ENCODE results near the gene SUPT3H. TPM values are rescaled to one million over a fixed set of nuclear protein-coding genes. Genes with fewer than 3 reads are reported as not detected.

The SUPT3H gene
- total RNA-seq, 2 donors from 2014 or later, result 5.3 to 6.6 TPM

DNA sequence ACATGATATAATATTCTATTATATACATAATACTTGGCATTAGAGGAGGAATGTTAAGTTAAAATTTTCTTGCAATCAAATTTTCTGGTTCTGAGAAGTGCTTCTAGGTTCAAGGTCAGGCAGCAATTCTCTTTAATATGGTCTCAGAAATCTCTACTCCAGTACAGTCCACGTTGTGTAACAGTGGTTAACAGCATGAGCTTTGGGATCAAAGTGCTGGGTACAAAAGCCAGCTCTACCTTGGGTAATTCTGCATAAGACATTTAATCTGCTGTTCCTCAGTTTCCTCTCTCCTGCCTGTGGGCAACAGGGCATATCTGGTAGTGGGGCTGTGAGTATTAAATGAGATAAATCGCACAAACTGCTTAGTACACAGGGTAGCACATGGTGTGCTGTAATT is 552.5 kb downstream of the SUPT3H start:
- H3K36me3 ChIP-seq, result no peaks in the 10 kb centered on the region
- DNase-seq (ENCODE audit: low spot score) (no peak), ATAC-seq (ENCODE audit: insufficient number of reproducible peaks, low FRiP score, low read depth) (no peak)
- no peaks in the 10 kb centered on the region for H3K9me3 ChIP-seq
- TF ChIP-seq, protein P1, sequence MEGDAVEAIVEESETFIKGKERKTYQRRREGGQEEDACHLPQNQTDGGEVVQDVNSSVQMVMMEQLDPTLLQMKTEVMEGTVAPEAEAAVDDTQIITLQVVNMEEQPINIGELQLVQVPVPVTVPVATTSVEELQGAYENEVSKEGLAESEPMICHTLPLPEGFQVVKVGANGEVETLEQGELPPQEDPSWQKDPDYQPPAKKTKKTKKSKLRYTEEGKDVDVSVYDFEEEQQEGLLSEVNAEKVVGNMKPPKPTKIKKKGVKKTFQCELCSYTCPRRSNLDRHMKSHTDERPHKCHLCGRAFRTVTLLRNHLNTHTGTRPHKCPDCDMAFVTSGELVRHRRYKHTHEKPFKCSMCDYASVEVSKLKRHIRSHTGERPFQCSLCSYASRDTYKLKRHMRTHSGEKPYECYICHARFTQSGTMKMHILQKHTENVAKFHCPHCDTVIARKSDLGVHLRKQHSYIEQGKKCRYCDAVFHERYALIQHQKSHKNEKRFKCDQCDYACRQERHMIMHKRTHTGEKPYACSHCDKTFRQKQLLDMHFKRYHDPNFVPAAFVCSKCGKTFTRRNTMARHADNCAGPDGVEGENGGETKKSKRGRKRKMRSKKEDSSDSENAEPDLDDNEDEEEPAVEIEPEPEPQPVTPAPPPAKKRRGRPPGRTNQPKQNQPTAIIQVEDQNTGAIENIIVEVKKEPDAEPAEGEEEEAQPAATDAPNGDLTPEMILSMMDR (IDR thresholded peaks at IDR 0.05), result no peak
- H3K27ac ChIP-seq, result no peak overlapping the region
- peaks cover 0 to 3% of the 10 kb centered on the region in 2 donors for H3K4me1 ChIP-seq (ENCODE audit: control insufficient read depth in 1 of 2, low read depth in 2 of 2)
- no peaks in the 10 kb centered on the region for H3K27me3 ChIP-seq (replicated peaks; ENCODE audit: insufficient read depth)
- no peak overlapping the region for H3K4me3 ChIP-seq

GRCh38 chr6:44824567-44824966 is 553.2 kb downstream of the SUPT3H start:
- TF ChIP-seq, protein P1 (IDR thresholded peaks at IDR 0.05), result no peak
- Histone ChIP-seq H3K36me3 (no peaks in the 10 kb centered on the region), H3K27ac (no peak overlapping the region), H3K4me1 (ENCODE audit: control insufficient read depth in 1 of 2, low read depth in 2 of 2) (peaks cover 0 to 2% of the 10 kb centered on the region in 2 donors), H3K9me3 (no peaks in the 10 kb centered on the region), H3K27me3 (replicated peaks; ENCODE audit: insufficient read depth) (no peaks in the 10 kb centered on the region), H3K4me3 (no peak overlapping the region)
- ATAC-seq (ENCODE audit: insufficient number of reproducible peaks, low FRiP score, low read depth), result no peak
- DNase-seq (ENCODE audit: low spot score), result no peak

DNA sequence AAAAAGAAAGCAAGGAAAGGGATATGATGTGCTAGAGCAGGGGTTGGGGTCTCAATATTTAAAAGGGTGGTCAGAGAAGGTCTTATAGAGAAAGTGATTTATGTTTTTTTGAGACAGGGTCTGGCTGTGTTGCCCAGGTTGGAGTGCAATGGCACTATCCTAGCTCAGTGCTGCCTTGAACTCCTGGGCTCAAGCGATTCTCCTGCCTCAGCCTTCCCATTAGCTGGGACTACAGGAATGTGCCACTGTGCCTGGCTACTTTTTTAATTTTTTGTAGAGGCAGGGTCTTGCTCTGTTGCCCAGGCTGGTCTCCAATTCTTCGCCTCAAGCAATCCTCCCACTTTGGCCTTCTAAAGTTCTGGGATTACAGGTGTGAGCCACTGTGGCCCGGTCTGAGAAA is 557.0 kb downstream of the SUPT3H start:
- no peak overlapping the region for H3K4me3 ChIP-seq
- H3K36me3 ChIP-seq, result no peaks in the 10 kb centered on the region
- no peak for DNase-seq (ENCODE audit: low spot score)
- H3K4me1 ChIP-seq (ENCODE audit: control insufficient read depth in 1 of 2, low read depth in 2 of 2), result no peaks in the 10 kb centered on the region
- no peaks in the 10 kb centered on the region for H3K9me3 ChIP-seq
- no peak for ATAC-seq (ENCODE audit: insufficient number of reproducible peaks, low FRiP score, low read depth)
- no peak overlapping the region for H3K27ac ChIP-seq
- TF ChIP-seq, protein P1 (IDR thresholded peaks at IDR 0.05), result no peak
- no peaks in the 10 kb centered on the region for H3K27me3 ChIP-seq (replicated peaks; ENCODE audit: insufficient read depth)

GRCh38 chr6:44820321-44820720 is 557.4 kb downstream of the SUPT3H start:
- H3K27me3 ChIP-seq (replicated peaks; ENCODE audit: insufficient read depth), result no peaks in the 10 kb centered on the region
- no peak overlapping the region for H3K27ac ChIP-seq
- no peaks in the 10 kb centered on the region for H3K36me3 ChIP-seq
- no peak overlapping the region for H3K4me3 ChIP-seq
- ATAC-seq (ENCODE audit: insufficient number of reproducible peaks, low FRiP score, low read depth) (no peak), DNase-seq (ENCODE audit: low spot score) (no peak)
- H3K4me1 ChIP-seq (ENCODE audit: control insufficient read depth in 1 of 2, low read depth in 2 of 2), result no peaks in the 10 kb centered on the region
- H3K9me3 ChIP-seq, result no peaks in the 10 kb centered on the region
- TF ChIP-seq, protein P1 (IDR thresholded peaks at IDR 0.05), result no peak

GRCh38 chr6:44811456-44811855 is 566.3 kb downstream of the SUPT3H start:
- no peaks in the 10 kb centered on the region for H3K36me3 ChIP-seq
- no peak overlapping the region for H3K4me3 ChIP-seq
- no peak for ATAC-seq (ENCODE audit: insufficient number of reproducible peaks, low FRiP score, low read depth)
- DNase-seq (ENCODE audit: low spot score), result no peak
- no peak overlapping the region for H3K27ac ChIP-seq
- TF ChIP-seq, protein P1 (IDR thresholded peaks at IDR 0.05), result no peak
- H3K27me3 ChIP-seq (replicated peaks; ENCODE audit: insufficient read depth), result no peaks in the 10 kb centered on the region
- H3K9me3 ChIP-seq, result no peaks in the 10 kb centered on the region
- H3K4me1 ChIP-seq (ENCODE audit: control insufficient read depth in 1 of 2, low read depth in 2 of 2), result peaks cover 0 to 6% of the 10 kb centered on the region in 2 donors
